Skin epidermis (tissue), 12 donors: ENCODE results near the gene OR3A2.
"Not testable (repeated sequence)": the region's sequence is repeated elsewhere in the genome, so short reads cannot be mapped to it uniquely, and the experiment has no call there.

Experiments
- H3K27ac ChIP-seq, 21 experiments: fragments of 200-600 bp; sonication (generic) in 11 of 21; one replicate each; pipeline ENCODE4 v1.5.0; 2020; ENCODE audit warnings: mild to moderate bottlenecking in 3 of 21, inconsistent platforms in 2 of 21, moderate library complexity in 2 of 21
- H3K4me3 ChIP-seq, 7 experiments: fragments of 200-600 bp; sonication (generic) in 2 of 7; one replicate each; pipeline ENCODE4 v1.5.0; 2020; ENCODE audit warnings: inconsistent platforms in 2 of 7, mild to moderate bottlenecking in 2 of 7, moderate library complexity in 1 of 7

OR3A2 gene

DNA sequence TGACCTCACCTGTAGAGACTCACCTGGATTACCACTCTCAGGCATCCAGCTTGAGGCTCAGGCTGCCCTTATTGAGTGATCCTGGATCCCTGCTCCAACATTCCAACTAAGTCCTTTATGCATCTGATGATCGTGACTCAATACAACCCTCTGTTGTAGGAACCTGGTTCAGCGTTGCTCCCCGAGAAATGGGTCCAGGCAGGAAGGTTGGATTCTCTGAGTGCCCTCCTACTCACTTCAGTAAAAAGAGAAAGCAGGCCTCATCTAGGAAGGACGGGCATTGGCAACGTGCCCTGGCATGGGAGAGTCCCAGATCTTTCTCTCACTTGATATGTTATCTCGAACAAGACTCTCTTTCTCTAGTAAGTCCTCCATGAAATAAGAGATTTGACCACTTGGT lies 87.8 kb downstream of the OR3A2 start, which contains the start of gene OR3A1:
OR3A1 (minus strand) TSS at position 101 of the 400 bp plus-strand sequence. CDS start 5,778 bp downstream, outside the sequence.
- Histone ChIP-seq H3K27ac (no peak within 1 kb of the TSS), H3K4me3 (no peak within 1 kb of the TSS)

DNA sequence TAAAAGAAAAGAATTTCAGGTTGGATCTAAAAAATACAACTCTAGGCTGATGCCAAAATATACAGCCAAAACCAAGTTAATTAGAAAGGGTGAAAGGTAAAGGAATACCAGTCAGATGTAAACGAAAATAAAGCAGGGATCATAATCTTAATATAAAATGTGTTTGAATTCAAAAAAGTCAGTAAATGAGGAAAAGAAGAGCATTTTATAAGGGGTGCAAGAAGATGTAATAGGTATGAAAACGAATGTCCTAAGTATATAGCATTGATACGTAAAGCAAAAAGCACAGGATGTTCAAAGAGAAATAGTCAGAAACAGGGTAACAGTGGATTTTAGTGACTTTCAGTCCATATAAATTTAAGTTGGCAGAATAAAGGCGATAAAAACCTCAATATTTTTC lies 90.5 kb downstream of the OR3A2 start:
- no peak overlapping the region for H3K27ac ChIP-seq
- H3K4me3 ChIP-seq: no peak overlapping the region

DNA sequence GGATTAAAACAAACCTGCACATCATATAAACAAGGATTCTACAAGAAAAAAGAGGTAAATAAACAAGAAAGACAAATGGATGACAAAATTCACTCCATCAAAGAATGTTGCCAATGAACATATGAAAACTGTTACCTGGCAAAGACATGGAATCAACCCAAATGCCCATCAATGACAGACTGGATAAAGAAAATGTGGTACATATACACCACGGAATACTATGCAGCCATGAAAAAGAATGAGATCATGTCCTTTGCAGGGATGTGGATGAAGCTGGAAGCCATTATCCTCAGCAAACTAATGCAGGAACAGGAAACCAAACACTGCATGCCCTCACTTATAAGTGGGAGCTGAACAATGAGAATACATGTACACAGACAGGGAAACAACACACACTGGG lies 92.6 kb downstream of the OR3A2 start:
- H3K4me3 ChIP-seq, H3K27ac ChIP-seq: not testable (repeated sequence)

DNA sequence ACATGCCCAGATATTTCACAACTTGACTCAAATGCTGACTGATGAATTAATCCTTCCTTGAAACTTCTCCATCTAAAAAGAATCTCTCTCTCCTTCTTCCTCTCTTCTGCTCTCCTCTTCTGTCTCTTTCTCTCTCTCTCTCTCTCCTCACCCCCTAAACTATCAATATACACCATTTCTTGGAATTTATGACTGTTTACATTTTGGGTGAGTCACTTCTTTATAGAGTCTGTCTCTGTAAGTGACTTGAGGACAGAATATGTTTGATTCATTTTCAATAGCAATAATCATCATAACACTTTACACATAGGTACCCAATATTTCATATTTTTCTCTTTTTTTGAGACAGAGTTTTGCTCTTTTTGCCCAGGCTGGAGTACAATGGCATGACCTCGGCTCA lies 103.2 kb downstream of the OR3A2 start:
- no peak overlapping the region for H3K4me3 ChIP-seq

DNA sequence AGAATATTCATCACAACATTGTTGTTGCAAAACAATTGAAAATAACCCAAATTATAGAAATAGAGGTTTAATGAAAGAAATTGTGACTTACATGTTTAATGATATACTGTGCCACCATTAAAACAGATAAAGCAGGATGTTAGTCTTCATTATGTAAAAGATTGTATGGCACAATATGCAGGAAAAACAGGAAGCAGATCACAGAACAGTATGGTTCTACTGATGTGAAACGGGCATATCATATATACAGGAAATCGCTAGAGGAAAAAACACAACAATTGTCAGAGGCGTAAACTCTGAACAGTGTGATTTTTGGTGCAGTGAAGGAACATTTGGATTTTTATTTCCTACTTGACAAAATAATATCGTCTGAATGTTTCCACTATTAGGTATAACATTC lies 110.0 kb downstream of the OR3A2 start:
- Histone ChIP-seq H3K4me3 (no peak overlapping the region), H3K27ac (no peak overlapping the region)

More for the DNA sequence above, 103.2 kb downstream of the OR3A2 start:
- H3K27ac ChIP-seq: no peak overlapping the region

DNA sequence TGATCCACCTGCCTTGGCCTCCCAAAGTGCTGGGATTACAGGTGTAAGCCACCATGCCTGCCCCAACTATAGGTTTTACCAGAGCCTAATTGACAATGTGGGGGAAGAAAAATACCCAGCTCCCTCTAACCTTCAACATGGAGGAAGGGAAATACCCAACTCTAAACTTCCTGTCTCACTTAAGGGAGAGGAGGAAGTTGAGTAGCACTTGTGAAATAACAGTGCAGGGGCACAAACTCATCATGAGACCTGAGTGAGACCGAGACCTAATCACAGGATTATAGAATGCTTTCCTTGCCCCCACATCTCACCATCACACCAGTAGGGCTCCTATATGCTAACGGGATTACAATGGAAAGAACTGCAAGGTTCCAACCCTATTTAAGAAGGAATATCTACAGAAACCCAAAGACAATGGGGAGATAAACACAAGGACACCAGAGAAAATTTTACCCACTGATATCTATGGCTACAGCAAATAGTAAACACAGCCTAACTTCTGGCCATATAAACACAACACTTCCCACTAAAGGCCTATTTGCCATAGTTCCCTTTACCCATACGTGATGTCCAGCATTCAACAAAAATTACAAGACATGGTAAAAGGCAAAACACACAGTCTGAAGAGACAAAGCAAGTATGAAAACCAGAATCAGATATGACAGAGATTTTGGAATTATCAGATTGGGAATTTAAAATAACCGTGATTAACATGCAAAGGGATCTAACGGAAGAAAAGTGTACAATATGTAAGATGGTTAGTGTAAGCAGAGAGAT lies 114.8 kb downstream of the OR3A2 start:
- no peak overlapping the region for H3K4me3 ChIP-seq
- H3K27ac ChIP-seq: no peak overlapping the region

DNA sequence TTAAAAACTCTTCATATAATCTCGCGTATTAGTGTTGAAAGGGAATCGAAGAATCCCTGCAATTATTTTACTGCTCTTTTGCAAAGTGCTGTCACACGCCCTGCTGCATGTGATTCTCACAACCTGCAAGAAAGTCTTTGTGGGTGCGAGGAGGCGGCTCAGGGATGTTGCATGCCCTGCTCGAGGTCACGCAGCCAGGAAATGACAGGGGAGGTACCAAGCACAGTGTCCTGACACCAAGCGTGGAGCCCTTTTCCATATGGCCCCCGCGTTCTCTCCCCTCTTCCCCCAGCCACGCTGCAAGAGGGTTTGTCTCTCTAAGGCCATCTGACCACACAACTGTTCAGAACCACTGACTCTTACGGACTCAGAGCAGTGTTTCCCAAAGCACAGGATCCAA lies 125.5 kb downstream of the OR3A2 start:
- Histone ChIP-seq H3K27ac (no peak overlapping the region), H3K4me3 (no peak overlapping the region)

DNA sequence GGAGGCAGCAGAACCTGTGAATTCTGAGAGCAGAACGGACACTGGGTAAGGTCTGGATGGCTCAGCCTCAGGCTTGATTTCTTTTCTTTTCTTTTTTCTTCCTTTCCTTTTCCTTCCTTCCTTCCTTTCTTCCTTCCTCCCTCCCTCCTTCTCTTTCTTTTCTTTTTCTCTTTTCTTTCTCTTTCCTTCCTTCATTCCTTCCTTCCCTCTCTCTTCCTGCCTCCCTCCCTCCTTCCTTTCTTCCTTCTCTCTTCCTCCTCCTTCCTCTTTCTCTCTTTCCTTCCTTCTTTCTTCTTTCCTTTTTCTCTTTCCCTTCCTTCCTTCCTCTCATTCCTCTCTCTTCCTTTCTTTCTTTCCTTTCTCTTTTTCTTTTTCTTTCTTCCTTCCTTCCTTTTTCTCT lies 125.9 kb downstream of the OR3A2 start:
- H3K27ac ChIP-seq: no peak overlapping the region
- no peak overlapping the region for H3K4me3 ChIP-seq

DNA sequence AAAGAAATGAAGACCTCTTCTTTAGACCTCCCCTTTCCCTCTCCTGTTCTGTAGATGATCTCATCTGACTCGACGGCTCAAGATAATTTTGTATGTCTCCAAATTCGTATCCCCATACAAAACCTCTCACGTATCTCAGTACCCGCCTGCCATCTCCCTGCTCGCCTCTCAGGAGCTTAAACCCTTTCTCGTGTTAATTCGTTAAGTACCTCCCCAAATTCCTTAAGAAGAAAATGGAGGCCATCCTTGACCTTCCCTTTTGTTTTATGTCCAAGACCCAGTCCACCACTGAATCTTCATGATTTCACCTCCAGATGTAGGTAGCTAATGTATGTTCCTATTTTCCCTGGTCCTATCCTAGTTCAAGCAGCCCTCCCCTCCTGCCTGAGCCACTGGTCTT lies 129.5 kb downstream of the OR3A2 start:
- no peak overlapping the region for H3K27ac ChIP-seq

DNA sequence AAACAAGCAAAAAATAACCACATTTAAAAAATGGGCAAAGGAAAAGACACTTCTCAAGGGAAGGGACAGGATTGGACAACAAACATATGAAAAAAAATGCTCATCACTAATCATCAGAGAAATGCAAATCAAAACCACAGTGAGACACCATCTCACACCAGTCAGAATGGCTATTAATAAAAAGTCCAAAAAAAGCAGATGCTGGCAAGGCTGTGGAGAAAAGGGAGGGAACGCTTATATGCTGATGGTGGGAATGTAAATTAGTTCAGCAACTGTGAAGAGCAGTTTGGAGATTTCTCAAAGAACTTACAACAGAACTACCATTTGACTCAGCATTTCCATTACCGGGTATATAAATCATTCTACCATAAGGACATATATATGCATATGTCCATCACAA lies 137.1 kb downstream of the OR3A2 start:
- H3K27ac ChIP-seq, H3K4me3 ChIP-seq: not testable (repeated sequence)

More for the DNA sequence above, 129.5 kb downstream of the OR3A2 start:
- no peak overlapping the region for H3K4me3 ChIP-seq

DNA sequence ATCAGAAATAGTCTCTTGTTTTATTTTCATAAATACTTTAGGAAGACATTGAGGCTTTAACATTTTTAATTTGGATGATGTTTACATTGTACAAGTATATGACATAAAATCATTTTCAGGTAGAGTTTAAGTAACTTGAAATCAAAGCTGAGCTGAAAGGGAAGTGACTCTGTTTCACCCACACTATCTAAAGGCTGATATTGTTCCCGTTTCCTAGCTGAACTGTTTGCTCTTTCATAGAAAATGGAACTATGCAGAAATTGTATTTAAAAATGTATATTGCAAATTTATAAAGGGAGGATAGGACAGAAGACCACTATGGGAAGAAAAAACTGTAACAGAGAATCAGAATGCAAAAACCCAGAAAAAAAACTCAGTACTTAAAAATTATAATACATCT lies 141.3 kb downstream of the OR3A2 start:
- not testable (repeated sequence) for H3K27ac ChIP-seq

DNA sequence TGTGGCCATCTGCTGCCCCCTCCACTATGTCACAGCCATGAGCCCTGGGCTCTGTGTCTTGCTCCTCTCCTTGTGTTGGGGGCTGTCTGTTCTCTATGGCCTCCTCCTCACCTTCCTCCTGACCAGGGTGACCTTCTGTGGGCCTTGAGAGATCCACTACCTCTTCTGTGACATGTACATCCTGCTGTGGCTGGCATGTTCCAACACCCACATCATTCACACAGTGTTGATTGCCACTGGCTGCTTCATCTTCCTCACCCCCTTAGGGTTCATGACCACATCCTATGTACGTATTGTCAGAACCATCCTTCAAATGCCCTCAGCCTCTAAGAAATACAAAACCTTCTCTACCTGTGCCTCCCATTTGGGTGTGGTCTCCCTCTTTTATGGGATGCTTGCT lies 145.1 kb downstream of the OR3A2 start:
- not testable (repeated sequence) for H3K4me3 ChIP-seq

More for the DNA sequence above, 141.3 kb downstream of the OR3A2 start:
- not testable (repeated sequence) for H3K4me3 ChIP-seq

DNA sequence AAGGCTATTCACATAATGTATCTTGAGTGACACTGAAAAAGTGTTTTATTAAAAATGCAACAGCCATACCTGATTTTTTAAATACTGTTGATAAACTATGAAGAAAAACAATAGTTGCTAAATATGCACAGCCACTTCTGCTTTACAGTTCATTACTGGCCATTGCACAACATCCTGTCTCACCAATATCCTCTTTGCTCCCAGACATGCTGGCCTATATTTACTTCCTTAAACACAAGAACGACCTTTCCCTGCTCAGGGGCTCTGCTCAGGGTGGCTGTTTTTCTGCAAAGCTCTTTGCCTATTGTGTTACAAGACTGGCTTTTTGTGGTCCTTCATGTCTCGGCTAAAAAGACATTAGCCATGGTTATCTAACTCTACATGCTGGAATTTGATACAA lies 147.4 kb downstream of the OR3A2 start:
- H3K27ac ChIP-seq, H3K4me3 ChIP-seq: not testable (repeated sequence)

More for the DNA sequence above, 145.1 kb downstream of the OR3A2 start:
- not testable (repeated sequence) for H3K27ac ChIP-seq

DNA sequence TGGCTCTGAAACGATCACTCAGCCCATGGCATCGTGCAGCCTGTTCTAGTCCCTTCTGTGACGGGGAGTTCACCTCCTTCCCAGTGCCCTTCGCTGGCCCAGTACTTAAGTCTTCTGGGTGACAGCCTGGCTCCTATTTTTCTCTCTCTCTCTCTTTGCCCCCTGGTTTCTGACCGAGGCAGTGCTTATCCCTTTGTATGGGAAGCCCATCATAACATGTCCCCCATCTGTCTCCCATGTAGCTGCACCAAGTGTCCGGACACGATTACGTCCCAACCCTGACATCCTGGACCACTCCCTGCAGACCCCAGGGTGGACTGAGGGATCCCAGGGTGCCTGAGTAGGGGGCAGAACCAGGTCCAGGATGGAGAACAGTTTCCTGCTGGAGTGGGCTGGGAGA lies 153.8 kb downstream of the OR3A2 start:
- H3K27ac ChIP-seq, H3K4me3 ChIP-seq: not testable (repeated sequence)
